Activated CD4-positive, alpha-beta memory T cell treated with anti-CD3 and anti-CD28 coated beads for 36 hours (primary cell): ENCODE measurements around the gene NUDT16L1. TPM values are rescaled to one million over a fixed set of nuclear protein-coding genes. Genes with fewer than 3 reads are reported as not detected.

Experiments
- CTCF ChIA-PET: fragments of 350-600 bp; sonication (Branson Sonifier 250); formaldehyde crosslinking; loops from one replicate; lab custom pipeline; 2021; ENCODE audit warnings: antibody characterized with exemption, inconsistent platforms; lab: Charles Lee
- POLR2A ChIA-PET: fragments of 350-600 bp; sonication (Branson Sonifier 250); formaldehyde crosslinking; loops from one replicate; lab custom pipeline; 2021; ENCODE audit warnings: antibody characterized with exemption; lab: Charles Lee
- DNase-seq: peaks from one replicate; pipeline ENCODE4 v3.0.0-alpha.2; 2020
- H3K27ac Mint-ChIP-seq: one replicate; pipeline ENCODE4 v1.8.0; 2021; ENCODE audit warnings: mixed read lengths
- H3K27me3 Mint-ChIP-seq: one replicate; pipeline ENCODE4 v1.8.0; 2021; ENCODE audit warnings: mixed read lengths
- H3K36me3 Mint-ChIP-seq: one replicate; pipeline ENCODE4 v1.8.0; 2021; ENCODE audit warnings: mixed read lengths
- H3K4me1 Mint-ChIP-seq: one replicate; pipeline ENCODE4 v1.8.0; 2021; ENCODE audit warnings: low read depth, mixed read lengths
- H3K4me3 Mint-ChIP-seq: one replicate; pipeline ENCODE4 v1.8.0; 2021; ENCODE audit warnings: mild to moderate bottlenecking, mixed read lengths
- H3K9me3 Mint-ChIP-seq: one replicate; pipeline ENCODE4 v1.8.0; 2021; ENCODE audit warnings: mixed read lengths
- intact Hi-C: fragments of 100-400 bp; cut with micrococcal nuclease; formaldehyde crosslinking; loops from one replicate; pipeline ENCODE4 v1.15.1; 2023
- total RNA-seq, 2 experiments: library from RNA; stranded (reverse); gene quantifications; one replicate each; pipeline ENCODE4 v1.2.3, GENCODE V29; 2021

The NUDT16L1 gene
- total RNA-seq, 2 experiments from 2014 or later: 22.2 to 23.6 TPM

- peak overlapping the region; percentile 79 for H3K4me3 Mint-ChIP-seq
- H3K4me1 Mint-ChIP-seq: peaks cover 13% of the 10 kb centered on the region
- H3K27me3 Mint-ChIP-seq: no peaks in the 10 kb centered on the region
- intact Hi-C loops: loop anchor here (1.0 to 5.0 kb wide), 5 partner anchors 40 to 403 kb away; partner anchors contain the start of genes ANKS3, DNAAF8, EEF2KMT and MGRN1
- ChIA-PET CTCF (interaction anchor here (1.2 kb wide), 1 partner anchor 44 kb away, joined by 4 read pairs; no protein-coding TSS in a partner anchor), POLR2A (interaction anchor here (0.6 to 1.9 kb wide), 4 partner anchors 13 to 278 kb away, joined by 3 to 7 read pairs (median 3); partner anchors contain the start of genes ANKS3 and DNAAF8)
- H3K27ac Mint-ChIP-seq: peak overlapping the region; percentile 45
- H3K36me3 Mint-ChIP-seq: no peaks in the 10 kb centered on the region
- DNase-seq: peak; percentile 55
- no peaks in the 10 kb centered on the region for H3K9me3 Mint-ChIP-seq
Measured at GRCh38 chr16:4693956-4694641, 737 bp downstream of the NUDT16L1 start.

- intact Hi-C loops: loop anchor here (5.0 kb wide), 1 partner anchor 402 kb away; the partner anchor contains the start of gene EEF2KMT
- Mint-ChIP-seq H3K27me3 (no peaks in the 10 kb centered on the region), H3K4me1 (peaks cover 13% of the 10 kb centered on the region), H3K36me3 (peaks cover 5% of the 10 kb centered on the region), H3K4me3 (peak overlapping the region; percentile 79), H3K27ac (peak overlapping the region; percentile 45), H3K9me3 (no peaks in the 10 kb centered on the region)
- CTCF ChIA-PET: interaction anchor here (1.4 kb wide), 1 partner anchor 44 kb away, joined by 5 read pairs; no protein-coding TSS in a partner anchor
- POLR2A ChIA-PET: interaction anchor here (0.6 to 1.9 kb wide), 4 partner anchors 18 to 279 kb away, joined by 3 to 7 read pairs (median 4); partner anchors contain the start of genes ANKS3 and DNAAF8
- no peak for DNase-seq
Measured at GRCh38 chr16:4694642-4695451, 1.5 kb downstream of the NUDT16L1 start.

GRCh38 chr16:4695473-4696171 is 2.3 kb downstream of the NUDT16L1 start:
- DNase-seq: no peak
- CTCF ChIA-PET: interaction anchor here (1.0 to 1.4 kb wide), 2 partner anchors 45 to 117 kb away, joined by 3 to 5 read pairs; no protein-coding TSS in a partner anchor
- POLR2A ChIA-PET: interaction anchor here (1.3 kb wide), 1 partner anchor 39 kb away, joined by 5 read pairs; the partner anchor contains the start of genes ANKS3 and DNAAF8
- no peaks in the 10 kb centered on the region for H3K27me3 Mint-ChIP-seq
- intact Hi-C loops: no loop called here
- H3K9me3 Mint-ChIP-seq: no peaks in the 10 kb centered on the region
- H3K4me1 Mint-ChIP-seq: peaks cover 17% of the 10 kb centered on the region
- peaks cover 6% of the 10 kb centered on the region for H3K36me3 Mint-ChIP-seq
- H3K4me3 Mint-ChIP-seq: peak overlapping the region; percentile 79
- H3K27ac Mint-ChIP-seq: no peak overlapping the region

- CTCF ChIA-PET: interaction anchor here (1.0 to 1.4 kb wide), 2 partner anchors 46 to 116 kb away, joined by 3 to 5 read pairs; no protein-coding TSS in a partner anchor
- DNase-seq: no peak
- Mint-ChIP-seq H3K27me3 (no peaks in the 10 kb centered on the region), H3K27ac (no peak overlapping the region), H3K4me1 (peaks cover 17% of the 10 kb centered on the region), H3K9me3 (no peaks in the 10 kb centered on the region), H3K36me3 (peaks cover 6% of the 10 kb centered on the region), H3K4me3 (no peak overlapping the region)
- POLR2A ChIA-PET: interaction anchor here (1.3 kb wide), 1 partner anchor 38 kb away, joined by 5 read pairs; the partner anchor contains the start of genes ANKS3 and DNAAF8
- intact Hi-C loops: no loop called here
Measured at GRCh38 chr16:4696172-4696904, 3.0 kb downstream of the NUDT16L1 start.

GRCh38 chr16:4696905-4697847 is 3.8 kb downstream of the NUDT16L1 start:
- Mint-ChIP-seq H3K27me3 (no peaks in the 10 kb centered on the region), H3K4me1 (peaks cover 17% of the 10 kb centered on the region), H3K36me3 (peaks cover 6% of the 10 kb centered on the region), H3K27ac (no peak overlapping the region), H3K4me3 (no peak overlapping the region), H3K9me3 (no peaks in the 10 kb centered on the region)
- ChIA-PET POLR2A (no interaction called here), CTCF (no interaction called here)
- intact Hi-C loops: no loop called here
- no peak for DNase-seq

- Mint-ChIP-seq H3K27ac (no peak overlapping the region), H3K4me3 (no peak overlapping the region), H3K27me3 (no peaks in the 10 kb centered on the region), H3K36me3 (peaks cover 6% of the 10 kb centered on the region), H3K9me3 (no peaks in the 10 kb centered on the region), H3K4me1 (peaks cover 11% of the 10 kb centered on the region)
- CTCF ChIA-PET: no interaction called here
- POLR2A ChIA-PET: no interaction called here
- intact Hi-C loops: no loop called here
- DNase-seq: no peak
Measured at GRCh38 chr16:4697848-4698291, 4.5 kb downstream of the NUDT16L1 start.

GRCh38 chr16:4698321-4699045 is 5.1 kb downstream of the NUDT16L1 start:
- intact Hi-C loops: no loop called here
- Mint-ChIP-seq H3K36me3 (peaks cover 6% of the 10 kb centered on the region), H3K27ac (no peak overlapping the region)

GRCh38 chr16:4699046-4699556 is 5.7 kb downstream of the NUDT16L1 start:
- intact Hi-C loops: no loop called here
- no peaks in the 10 kb centered on the region for H3K9me3 Mint-ChIP-seq
- ChIA-PET CTCF (no interaction called here), POLR2A (no interaction called here)
- H3K4me1 Mint-ChIP-seq: peaks cover 11% of the 10 kb centered on the region
- no peak overlapping the region for H3K4me3 Mint-ChIP-seq
- no peak for DNase-seq
- H3K27me3 Mint-ChIP-seq: no peaks in the 10 kb centered on the region
- H3K27ac Mint-ChIP-seq: no peak overlapping the region
- peaks cover 6% of the 10 kb centered on the region for H3K36me3 Mint-ChIP-seq

More at GRCh38 chr16:4698321-4699045, 5.1 kb downstream of the NUDT16L1 start:
- Mint-ChIP-seq H3K4me1 (peaks cover 11% of the 10 kb centered on the region), H3K4me3 (no peak overlapping the region), H3K9me3 (no peaks in the 10 kb centered on the region), H3K27me3 (no peaks in the 10 kb centered on the region)
- CTCF ChIA-PET: no interaction called here
- DNase-seq: no peak
- POLR2A ChIA-PET: no interaction called here

- H3K27ac Mint-ChIP-seq: no peak overlapping the region
- peak; percentile 46 for DNase-seq
Measured at GRCh38 chr16:4700380-4700996, 7.1 kb downstream of the NUDT16L1 start.

More at GRCh38 chr16:4700380-4700996, 7.1 kb downstream of the NUDT16L1 start:
- ChIA-PET POLR2A (no interaction called here), CTCF (interaction anchor here (0.6 kb wide), 1 partner anchor 566 kb away, joined by 3 read pairs; no protein-coding TSS in a partner anchor)
- H3K9me3 Mint-ChIP-seq: no peaks in the 10 kb centered on the region
- intact Hi-C loops: no loop called here
- H3K36me3 Mint-ChIP-seq: peaks cover 9% of the 10 kb centered on the region
- no peaks in the 10 kb centered on the region for H3K27me3 Mint-ChIP-seq
- no peak overlapping the region for H3K4me3 Mint-ChIP-seq
- peaks cover 6% of the 10 kb centered on the region for H3K4me1 Mint-ChIP-seq
